IPS-18c (cell line): ENCODE results near the gene CTDNEP1.

ENCODE experiments used
- H3K4me3 ChIP-seq: 2 replicates; pipeline ENCODE4 v1.7.0; 2013; ENCODE audit warnings: low read depth, mild to moderate bottlenecking, low read length, moderate library complexity; ENCODE audit not compliant: insufficient read depth
- H3K9me3 ChIP-seq: one replicate; pipeline ENCODE4 v1.6.1; 2013; ENCODE audit warnings: mild to moderate bottlenecking, low read length, moderate library complexity; ENCODE audit not compliant: control insufficient read depth, insufficient read depth

Gene CTDNEP1

DNA sequence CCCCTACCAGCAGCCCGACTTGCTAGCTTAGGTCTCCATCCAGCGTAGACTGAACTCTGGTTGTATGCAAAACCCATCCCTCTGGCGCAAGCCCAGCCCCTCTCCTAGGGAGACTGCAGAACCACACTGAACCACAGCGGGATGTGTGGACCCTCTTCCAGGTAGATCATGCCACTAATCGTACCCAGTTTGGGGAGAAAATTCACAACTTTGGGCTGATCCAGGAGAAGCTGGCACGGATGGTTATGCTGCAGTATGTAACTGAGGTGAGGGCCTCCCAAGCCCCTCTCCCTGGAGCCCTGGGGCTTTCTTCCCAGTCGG lies 28.6 kb downstream of the CTDNEP1 start:
- no peak overlapping the region for H3K4me3 ChIP-seq

DNA sequence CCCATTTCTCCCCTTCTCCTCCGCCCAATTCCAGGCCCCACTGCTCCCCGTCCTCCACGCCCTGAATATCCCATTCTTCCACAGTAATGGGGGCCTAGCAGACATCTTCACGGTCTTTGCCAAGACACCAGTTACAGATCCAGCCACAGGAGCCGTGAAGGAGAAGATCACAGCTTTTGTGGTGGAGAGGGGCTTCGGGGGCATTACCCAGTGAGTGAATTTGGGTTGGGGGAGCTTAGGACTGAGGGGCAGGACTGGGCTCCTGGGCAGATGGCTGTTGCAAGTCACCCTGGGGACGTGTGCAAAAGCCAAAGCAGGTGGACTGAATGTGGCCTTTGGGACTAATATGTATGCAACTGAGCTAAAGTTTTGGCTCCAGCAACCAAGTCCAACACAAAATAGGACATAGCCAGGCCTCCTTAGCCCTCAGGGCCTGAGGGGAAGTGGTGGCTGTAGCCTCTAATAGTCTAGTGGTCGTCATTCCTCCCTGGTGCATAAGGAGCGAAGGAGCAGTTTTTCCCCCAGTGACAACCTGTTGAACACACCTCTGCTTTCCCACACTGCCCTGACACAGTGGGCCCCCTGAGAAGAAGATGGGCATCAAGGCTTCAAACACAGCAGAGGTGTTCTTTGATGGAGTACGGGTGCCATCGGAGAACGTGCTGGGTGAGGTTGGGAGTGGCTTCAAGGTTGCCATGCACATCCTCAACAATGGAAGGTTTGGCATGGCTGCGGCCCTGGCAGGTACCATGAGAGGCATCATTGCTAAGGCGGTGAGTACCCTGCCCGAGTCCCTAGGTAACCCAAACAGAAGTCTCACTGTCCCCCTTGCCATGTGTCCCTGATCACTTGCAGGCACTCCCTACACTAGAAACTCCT lies 29.2 kb downstream of the CTDNEP1 start:
- Histone ChIP-seq H3K9me3 (no peaks in the 10 kb centered on the region), H3K4me3 (no peak overlapping the region)

More for the DNA sequence above, 28.6 kb downstream of the CTDNEP1 start:
- H3K9me3 ChIP-seq: no peaks in the 10 kb centered on the region

DNA sequence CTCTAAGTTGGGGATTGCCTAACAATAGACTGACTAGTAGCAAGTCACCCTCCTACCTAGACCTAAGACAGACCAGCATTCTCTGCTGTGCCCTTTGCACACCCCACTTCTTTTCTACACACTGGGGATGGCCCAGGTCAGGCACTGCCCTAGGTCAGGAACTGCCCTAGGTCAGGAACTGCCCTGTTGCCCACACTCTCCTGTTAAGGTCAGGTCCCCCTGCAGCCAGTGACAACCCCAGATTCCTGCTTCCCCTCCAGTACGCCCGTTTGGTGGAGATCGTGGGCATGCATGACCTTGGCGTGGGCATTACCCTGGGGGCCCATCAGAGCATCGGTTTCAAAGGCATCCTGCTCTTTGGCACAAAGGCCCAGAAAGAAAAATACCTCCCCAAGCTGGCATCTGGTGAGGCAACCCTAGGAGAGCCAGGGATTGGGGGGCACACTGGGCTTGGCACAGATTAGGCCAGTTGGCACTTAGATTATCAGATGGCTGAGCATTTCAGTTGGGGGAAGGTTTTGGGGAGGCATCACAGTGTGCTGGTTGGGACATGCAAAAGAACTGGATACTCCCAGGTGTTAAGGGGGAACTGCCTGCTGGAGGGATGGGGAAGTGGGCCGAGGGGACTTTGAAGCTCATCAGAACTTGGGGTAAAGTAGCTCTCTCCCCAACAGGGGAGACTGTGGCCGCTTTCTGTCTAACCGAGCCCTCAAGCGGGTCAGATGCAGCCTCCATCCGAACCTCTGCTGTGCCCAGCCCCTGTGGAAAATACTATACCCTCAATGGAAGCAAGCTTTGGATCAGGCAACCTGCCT lies 30.0 kb downstream of the CTDNEP1 start:
- Histone ChIP-seq H3K9me3 (no peaks in the 10 kb centered on the region), H3K4me3 (no peak overlapping the region)

DNA sequence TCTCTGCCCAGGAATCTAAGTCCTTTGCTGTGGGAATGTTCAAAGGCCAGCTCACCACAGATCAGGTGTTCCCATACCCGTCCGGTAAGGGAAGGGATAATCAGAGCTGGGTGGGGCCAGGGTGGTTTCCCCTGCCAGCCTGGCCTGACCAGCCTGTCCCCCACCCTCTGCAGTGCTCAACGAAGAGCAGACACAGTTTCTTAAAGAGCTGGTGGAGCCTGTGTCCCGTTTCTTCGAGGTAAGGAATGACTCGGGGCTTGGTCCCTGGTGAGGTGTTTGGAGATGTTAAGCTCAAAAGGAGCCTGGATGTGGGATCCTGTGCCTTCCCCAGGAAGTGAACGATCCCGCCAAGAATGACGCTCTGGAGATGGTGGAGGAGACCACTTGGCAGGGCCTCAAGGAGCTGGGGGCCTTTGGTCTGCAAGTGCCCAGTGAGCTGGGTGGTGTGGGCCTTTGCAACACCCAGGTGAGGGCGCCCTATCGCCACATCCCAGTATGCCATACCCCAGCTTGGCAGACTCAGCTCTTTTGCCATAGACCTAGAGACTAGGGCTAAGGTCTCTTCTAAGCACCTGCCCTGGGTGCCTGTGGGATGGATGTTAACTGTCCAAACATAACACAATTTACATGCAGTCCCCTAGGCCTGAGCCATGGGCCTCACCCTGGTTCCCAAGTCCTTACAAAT lies 30.8 kb downstream of the CTDNEP1 start:
- peak overlapping the region; percentile 85 for H3K4me3 ChIP-seq
- no peaks in the 10 kb centered on the region for H3K9me3 ChIP-seq

DNA sequence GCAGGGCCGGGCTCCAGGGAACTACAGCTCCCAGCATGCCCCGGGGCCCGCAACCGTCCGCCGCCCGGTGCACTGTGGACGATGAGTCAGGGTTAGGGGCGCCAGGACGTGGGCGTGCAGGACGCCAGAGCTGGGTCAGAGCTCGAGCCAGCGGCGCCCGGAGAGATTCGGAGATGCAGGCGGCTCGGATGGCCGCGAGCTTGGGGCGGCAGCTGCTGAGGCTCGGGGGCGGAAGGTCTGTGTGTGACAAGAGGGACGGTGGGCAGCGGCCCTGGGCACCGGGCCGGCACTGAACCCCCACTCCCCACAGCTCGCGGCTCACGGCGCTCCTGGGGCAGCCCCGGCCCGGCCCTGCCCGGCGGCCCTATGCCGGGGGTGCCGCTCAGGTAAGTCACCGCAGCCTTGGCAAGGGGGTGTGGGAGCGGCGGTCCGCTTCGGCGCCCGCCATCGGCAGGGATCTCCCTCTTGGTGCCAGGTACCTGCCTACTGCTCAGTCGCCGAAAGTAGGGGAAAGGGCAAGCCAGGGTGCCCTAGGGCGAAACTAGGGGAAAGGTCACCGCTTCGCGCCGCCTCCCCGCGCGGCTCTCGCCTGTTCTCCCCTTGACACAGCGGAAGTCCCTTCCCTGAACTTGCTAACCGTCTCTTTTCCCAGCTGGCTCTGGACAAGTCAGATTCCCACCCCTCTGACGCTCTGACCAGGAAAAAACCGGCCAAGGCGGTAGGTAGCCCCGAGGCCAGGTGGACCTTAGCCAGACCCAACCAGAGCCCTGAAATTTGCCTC lies 31.5 kb downstream of the CTDNEP1 start, which contains the start of the genes ACADVL and DLG4:
ACADVL (plus strand) TSS at position 127 of the 781 bp plus-strand sequence; CDS start at position 174, 47 bp downstream.
DLG4 (minus strand) TSS at position 25 of the 781 bp plus-strand sequence.
- no peaks in the 10 kb centered on the region for H3K9me3 ChIP-seq

DNA sequence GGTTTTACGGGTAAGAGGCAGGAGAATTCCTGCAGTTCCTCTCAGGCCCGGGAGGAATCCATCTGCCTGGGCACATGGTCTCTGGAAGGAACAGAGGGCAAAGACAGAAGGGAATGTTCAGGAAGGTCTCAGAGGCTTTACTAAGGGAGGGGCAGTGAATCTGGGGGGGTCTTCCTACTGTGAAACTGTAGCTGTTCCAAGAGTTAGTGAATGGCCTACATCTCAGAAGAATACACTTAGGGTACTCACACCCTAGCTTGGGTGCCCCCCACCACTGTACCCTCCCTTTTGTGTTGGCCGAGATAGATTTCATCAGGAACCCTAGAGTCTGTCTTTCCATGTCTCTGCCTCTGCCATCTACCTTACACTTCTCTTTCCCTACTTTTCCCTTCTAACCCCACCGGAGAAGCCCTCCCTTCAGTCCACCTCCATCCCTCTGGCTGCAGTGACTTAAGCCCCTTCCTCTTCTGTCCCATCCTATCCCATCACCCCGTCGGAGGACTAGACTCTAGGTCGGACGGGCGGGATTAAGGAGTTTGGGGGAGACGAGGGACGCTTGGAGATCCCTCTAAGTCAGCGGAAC lies 32.2 kb downstream of the CTDNEP1 start:
- H3K9me3 ChIP-seq: no peaks in the 10 kb centered on the region
- peak overlapping the region; percentile 85; the same call in 1 of the 2 replicates for H3K4me3 ChIP-seq

More for the DNA sequence above, 31.5 kb downstream of the CTDNEP1 start, which contains the start of the genes ACADVL and DLG4:
- H3K4me3 ChIP-seq: peak within 1 kb of the TSS; percentile 85

DNA sequence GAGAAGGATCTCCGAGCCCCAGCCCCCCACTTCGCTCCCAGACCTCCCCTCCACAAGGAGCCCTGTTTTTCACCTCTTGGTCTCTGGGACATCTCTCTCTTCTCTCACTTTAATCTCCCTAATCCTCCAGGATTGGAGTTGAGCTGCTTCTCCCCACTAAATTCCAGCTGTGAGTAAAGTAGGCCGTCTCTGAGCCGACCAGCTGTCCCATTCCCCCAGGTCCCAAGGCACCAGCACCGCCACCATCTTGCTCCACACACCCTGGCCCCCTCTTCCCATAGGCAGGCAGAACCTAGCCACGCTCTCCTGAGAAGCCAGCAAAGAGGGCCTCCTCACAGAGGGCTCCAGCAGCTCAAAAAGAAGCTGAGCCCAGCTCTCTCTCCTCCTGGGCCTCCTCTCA lies 32.8 kb downstream of the CTDNEP1 start:
- H3K9me3 ChIP-seq: no peaks in the 10 kb centered on the region
- 0 out of 2 replicates have a peak overlapping the region, but pooled peaks have one; percentile 85 for H3K4me3 ChIP-seq

DNA sequence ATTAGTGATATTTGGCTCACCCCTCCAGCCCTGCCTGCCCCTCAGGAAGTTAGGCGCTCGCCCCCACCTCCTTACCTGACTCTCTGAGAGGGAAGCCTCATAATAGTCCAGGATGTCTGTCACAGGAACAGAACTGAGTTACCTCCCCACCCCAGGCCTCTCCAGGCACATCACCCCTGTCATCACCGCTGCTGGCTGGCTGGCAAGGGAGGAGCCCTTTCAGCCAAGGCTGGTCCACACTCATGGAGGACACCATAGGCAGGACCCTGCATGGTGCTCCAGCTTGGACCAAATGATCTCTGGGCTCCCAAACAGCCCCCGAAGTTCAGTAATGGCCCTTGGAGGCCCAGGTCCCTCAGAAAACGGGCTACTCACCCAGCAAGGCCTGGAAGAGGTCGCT lies 33.4 kb downstream of the CTDNEP1 start:
- H3K4me3 ChIP-seq: no peak overlapping the region; the same call in 1 of the 2 replicates

DNA sequence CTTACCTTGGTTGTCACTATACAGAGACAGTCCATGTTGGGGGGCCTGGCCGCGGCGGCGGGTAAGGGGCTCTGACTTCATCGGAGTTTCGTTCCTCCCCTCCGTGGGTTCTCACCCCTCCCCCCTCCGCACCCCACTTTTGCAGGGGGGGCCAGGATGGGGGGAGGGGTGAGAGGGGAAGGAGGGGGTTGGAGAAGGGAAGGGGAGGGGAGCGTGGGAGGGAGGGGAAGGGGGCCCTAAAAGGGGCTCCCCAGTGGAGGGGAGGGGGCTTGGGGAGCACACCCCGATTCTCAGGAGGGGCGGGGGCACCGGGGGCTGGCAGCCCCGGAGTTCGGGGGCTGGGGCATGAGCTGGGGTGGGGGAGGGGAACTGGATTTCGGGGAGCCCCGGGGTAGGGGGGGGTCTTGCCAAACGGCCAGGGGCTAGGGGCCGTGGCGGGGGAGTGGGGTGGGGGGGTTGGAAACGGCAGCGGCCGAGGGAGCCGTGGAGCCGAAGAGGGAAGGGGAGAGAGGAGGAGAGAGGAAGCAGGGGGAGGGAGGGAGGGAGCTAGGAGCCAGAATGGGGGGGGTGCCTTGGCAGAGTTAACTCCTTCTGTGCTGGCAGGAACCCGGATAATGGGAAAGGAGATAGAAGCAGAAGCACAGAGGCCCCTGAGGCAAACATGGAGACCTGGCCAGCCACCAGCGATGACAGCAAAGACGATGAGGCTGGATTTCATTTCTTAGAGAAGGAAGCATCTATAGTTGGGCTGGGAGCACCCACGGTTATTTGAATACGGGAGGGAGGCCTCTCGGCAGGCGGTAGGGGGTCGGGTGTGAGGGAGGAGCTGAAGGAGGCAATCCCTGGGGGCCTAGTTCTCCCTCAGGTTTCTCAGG lies 34.2 kb downstream of the CTDNEP1 start:
- H3K4me3 ChIP-seq: peak overlapping the region; percentile 48
- no peaks in the 10 kb centered on the region for H3K9me3 ChIP-seq

More for the DNA sequence above, 33.4 kb downstream of the CTDNEP1 start:
- H3K9me3 ChIP-seq: no peaks in the 10 kb centered on the region

DNA sequence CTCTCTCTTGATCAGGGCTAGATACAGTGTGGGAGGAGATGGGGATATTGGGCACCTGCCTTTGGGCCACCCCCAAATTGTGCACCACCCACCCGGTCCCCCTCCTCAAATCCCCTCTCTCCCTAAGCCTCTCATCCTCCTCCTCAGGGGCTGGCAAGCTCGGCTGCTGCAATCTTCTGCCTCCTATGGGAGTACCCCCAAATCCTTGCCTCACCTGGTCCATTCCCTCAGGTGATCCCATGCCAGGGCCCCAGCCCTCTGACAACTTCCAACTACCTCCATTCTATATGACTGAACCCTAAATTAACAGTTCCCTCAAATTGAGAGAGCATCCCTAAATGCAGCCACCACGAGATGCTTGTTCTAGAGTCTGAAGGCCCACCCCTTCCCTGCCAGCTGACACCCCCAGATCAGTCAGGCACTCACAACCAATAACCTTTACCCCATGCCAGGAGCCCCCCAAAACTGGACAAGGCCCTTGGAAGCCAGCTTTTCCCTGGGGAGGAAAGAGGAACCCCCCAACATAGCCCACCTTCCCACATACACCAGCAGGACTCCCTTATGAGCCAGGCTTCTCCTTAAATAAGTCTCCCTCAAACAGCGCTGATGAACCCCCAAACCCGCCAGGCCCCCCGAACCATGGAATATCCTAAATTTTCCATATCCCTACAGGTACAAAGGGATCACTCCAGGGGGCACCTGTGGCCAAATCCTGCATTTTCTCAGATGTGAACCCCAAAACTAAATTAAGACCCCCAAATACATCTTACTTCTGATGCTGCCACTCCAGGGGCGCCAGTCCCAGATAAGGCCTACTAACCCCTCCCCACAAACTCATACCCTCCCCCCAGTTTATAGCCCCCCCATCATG lies 35.1 kb downstream of the CTDNEP1 start:
- Histone ChIP-seq H3K9me3 (no peaks in the 10 kb centered on the region), H3K4me3 (peak overlapping the region; percentile 48)

DNA sequence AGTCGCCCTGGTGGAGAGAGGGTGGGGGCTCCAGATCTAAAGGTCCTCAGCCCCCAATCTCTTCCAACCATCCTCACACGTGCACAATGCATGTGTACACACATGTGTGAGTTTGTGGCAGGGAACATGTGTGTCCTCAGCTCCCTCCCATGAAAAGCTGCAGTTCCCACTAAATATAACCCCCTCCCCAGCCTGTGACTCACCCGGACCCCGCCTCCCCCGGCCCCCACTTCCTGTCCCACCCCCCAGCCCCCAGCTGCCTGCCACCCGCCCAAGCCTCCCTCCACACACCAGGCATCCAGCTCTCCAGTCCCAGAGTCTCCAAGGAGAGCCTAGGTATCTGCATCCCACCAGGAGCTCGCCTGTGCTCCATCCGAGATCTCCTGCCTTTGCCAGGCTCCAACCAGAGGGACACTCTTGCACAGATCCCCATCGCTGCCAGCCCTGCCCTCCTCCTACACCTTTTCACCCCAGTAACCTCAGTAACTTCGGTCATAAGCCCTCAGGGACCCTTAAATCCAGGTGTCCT lies 35.8 kb downstream of the CTDNEP1 start:
- Histone ChIP-seq H3K4me3 (peak overlapping the region; percentile 48), H3K9me3 (no peaks in the 10 kb centered on the region)

DNA sequence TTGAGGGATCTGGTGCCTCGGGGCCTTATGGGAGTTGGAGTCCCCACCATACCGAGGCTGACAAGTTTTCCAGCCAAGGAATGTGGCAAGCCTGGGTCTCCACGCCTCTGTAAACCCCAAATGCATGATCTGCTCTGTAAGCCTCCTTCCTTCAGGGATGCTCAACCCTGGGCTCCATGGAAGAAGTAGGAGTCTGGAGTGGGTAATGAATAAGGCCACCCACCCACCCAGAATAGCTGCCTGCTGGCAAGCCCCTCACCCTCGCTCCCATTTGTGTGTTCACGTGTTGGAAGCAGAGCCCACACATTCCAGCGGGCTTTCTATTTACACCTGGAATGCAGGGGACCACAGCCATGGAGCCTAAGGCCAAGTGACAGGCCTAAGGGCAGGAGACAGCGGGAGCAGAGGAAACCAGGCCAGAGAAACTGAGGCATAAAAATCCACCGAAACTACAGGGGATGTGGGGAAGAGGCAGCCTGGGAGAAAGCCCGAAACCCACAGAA lies 36.3 kb downstream of the CTDNEP1 start:
- Histone ChIP-seq H3K4me3 (peak overlapping the region; percentile 25; the same call in 1 of the 2 replicates), H3K9me3 (no peaks in the 10 kb centered on the region)

DNA sequence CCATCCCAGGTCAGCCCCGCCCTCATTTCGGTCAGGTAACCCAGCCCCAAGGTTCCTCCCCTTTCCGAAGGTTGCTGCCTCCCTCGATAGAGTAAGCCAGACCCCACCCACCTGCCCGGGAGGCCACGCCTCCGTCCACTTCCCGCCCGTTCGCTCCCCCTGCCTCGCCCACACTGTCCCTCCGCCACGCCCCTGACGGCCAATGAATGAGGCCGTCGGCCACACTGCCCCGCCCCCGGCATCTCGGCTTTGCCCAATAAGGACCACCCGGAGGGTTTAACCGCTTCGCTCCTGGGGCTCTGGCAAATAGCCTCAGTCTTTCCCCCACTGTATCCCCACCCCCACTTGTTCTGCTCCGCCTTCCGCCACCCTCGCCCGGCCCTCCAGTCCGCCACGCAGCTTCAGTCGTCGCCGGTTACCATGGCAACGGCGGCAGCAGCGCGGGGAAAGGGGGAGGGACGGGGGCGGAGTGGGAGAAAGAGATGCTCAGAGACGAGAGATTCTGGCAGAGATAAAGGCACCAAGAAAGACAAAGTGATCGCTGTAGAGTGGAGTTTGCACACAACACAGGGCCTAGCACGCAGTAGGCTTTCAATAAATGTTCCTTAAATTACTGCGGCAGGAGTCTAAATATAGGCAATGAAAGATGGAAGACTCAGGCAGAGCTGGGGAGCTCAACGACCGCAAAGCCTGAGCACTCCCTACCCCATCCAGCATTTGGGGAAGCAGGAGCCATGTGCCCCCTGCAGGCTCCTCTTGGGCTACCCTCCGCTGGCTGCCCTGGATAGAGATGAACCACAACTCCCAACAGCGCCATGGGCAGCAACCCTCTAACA lies 37.0 kb downstream of the CTDNEP1 start:
- Histone ChIP-seq H3K9me3 (no peaks in the 10 kb centered on the region), H3K4me3 (peak overlapping the region; percentile 42)
